Endothelial cell (in vitro differentiated cells): Measurements from ENCODE around the gene WWC2. TPM values are rescaled to one million over a fixed set of nuclear protein-coding genes. Genes with fewer than 3 reads are reported as not detected.

Source experiments
- DNase-seq: peaks from one replicate; pipeline ENCODE4 v3.0.0; 2021; ENCODE audit warnings: low spot score
- H3K27ac Mint-ChIP-seq: one replicate; pipeline ENCODE4 v1.8.0; 2021; ENCODE audit warnings: mixed read lengths, inconsistent platforms; ENCODE audit not compliant: unreplicated experiment
- H3K27me3 Mint-ChIP-seq: one replicate; pipeline ENCODE4 v1.8.0; 2021; ENCODE audit warnings: mild to moderate bottlenecking, moderate library complexity, mixed read lengths, inconsistent platforms; ENCODE audit not compliant: unreplicated experiment
- H3K36me3 Mint-ChIP-seq: one replicate; pipeline ENCODE4 v1.8.0; 2021; ENCODE audit warnings: mild to moderate bottlenecking, low read depth, mixed read lengths, inconsistent platforms; ENCODE audit not compliant: unreplicated experiment
- H3K4me1 Mint-ChIP-seq: one replicate; pipeline ENCODE4 v1.8.0; 2021; ENCODE audit warnings: mild to moderate bottlenecking, mixed read lengths, inconsistent platforms; ENCODE audit not compliant: unreplicated experiment
- H3K4me3 Mint-ChIP-seq: one replicate; pipeline ENCODE4 v1.8.0; 2021; ENCODE audit warnings: mild to moderate bottlenecking, mixed read lengths, inconsistent platforms; ENCODE audit not compliant: unreplicated experiment
- H3K9me3 Mint-ChIP-seq: one replicate; pipeline ENCODE4 v1.8.0; 2021; ENCODE audit warnings: mixed read lengths, inconsistent platforms; ENCODE audit not compliant: unreplicated experiment
- CTCF ChIP-seq: fragments of 200-600 bp; sonication (generic); IDR thresholded peaks from one replicate; pipeline ENCODE4 v1.5.0; 2021; ENCODE audit warnings: antibody characterized with exemption; ENCODE audit not compliant: unreplicated experiment
- total RNA-seq: library from RNA; stranded (reverse); fragmentation: NEBNext Ultra II Directional; extraction: Animal tissue kit (Norgen Biotek cat#: 25700); gene quantifications from one replicate; pipeline ENCODE4 v1.2.1, GENCODE V29; 2021; ENCODE audit not compliant: unreplicated experiment

The WWC2 gene
- total RNA-seq, 1 donor from 2014 or later, result 32.0 TPM

- Mint-ChIP-seq H3K27me3 (peaks cover 3% of the 10 kb centered on the region), H3K27ac (no peak overlapping the region), H3K4me3 (no peak overlapping the region), H3K36me3 (peaks cover 17% of the 10 kb centered on the region), H3K9me3 (no peaks in the 10 kb centered on the region), H3K4me1 (peaks cover 6% of the 10 kb centered on the region)
- no peak for DNase-seq
- TF ChIP-seq CTCF, result no peak
Observed at GRCh38 chr4:183328832-183329231, 229.8 kb downstream of the WWC2 start.

GRCh38 chr4:183329244-183329643 lies 230.2 kb downstream of the WWC2 start:
- H3K9me3 Mint-ChIP-seq, result no peaks in the 10 kb centered on the region
- H3K4me1 Mint-ChIP-seq, result peaks cover 8% of the 10 kb centered on the region
- H3K4me3 Mint-ChIP-seq, result no peak overlapping the region
- TF ChIP-seq CTCF, result no peak
- peaks cover 15% of the 10 kb centered on the region for H3K36me3 Mint-ChIP-seq
- DNase-seq, result no peak
- no peak overlapping the region for H3K27ac Mint-ChIP-seq
- peaks cover 3% of the 10 kb centered on the region for H3K27me3 Mint-ChIP-seq

GRCh38 chr4:183329954-183330742 lies 231.1 kb downstream of the WWC2 start:
- peaks cover 15% of the 10 kb centered on the region for H3K36me3 Mint-ChIP-seq
- no peak overlapping the region for H3K4me3 Mint-ChIP-seq
- no peak for TF ChIP-seq CTCF
- H3K27me3 Mint-ChIP-seq, result peaks cover under 1% of the 10 kb centered on the region
- peak overlapping the region; percentile 13 for H3K27ac Mint-ChIP-seq
- DNase-seq, result no peak
- no peaks in the 10 kb centered on the region for H3K9me3 Mint-ChIP-seq
- H3K4me1 Mint-ChIP-seq, result peaks cover 11% of the 10 kb centered on the region

GRCh38 chr4:183330841-183331240 lies 231.8 kb downstream of the WWC2 start:
- no peak for DNase-seq
- Mint-ChIP-seq H3K36me3 (peaks cover 13% of the 10 kb centered on the region), H3K4me3 (no peak overlapping the region), H3K4me1 (peaks cover 17% of the 10 kb centered on the region), H3K27ac (no peak overlapping the region), H3K9me3 (no peaks in the 10 kb centered on the region), H3K27me3 (no peaks in the 10 kb centered on the region)
- TF ChIP-seq CTCF, result no peak

- Mint-ChIP-seq H3K4me3 (no peak overlapping the region), H3K9me3 (no peaks in the 10 kb centered on the region), H3K36me3 (peaks cover 4% of the 10 kb centered on the region), H3K27ac (no peak overlapping the region), H3K4me1 (peaks cover 23% of the 10 kb centered on the region), H3K27me3 (no peaks in the 10 kb centered on the region)
- DNase-seq, result no peak
- TF ChIP-seq CTCF, result no peak
Observed at GRCh38 chr4:183332447-183332846, 233.4 kb downstream of the WWC2 start.
